ENCODE results near the gene HDAC7.
"Not testable (repeated sequence)": the region's sequence is repeated elsewhere in the genome, so short reads cannot be mapped to it uniquely, and the experiment has no call there.

Gene HDAC7

GRCh38 chr12:47850153-47851084, 30.7 kb upstream of the HDAC7 start:
- no peak for TF ChIP-seq POU2F2 (IDR thresholded peaks at IDR 0.05; ENCODE audit: low read depth, low read length)
- TF ChIP-seq TAF1 (IDR thresholded peaks at IDR 0.05; ENCODE audit: low read depth, low read length), result no peak
- no peak for TF ChIP-seq PAX5 (IDR thresholded peaks at IDR 0.05; ENCODE audit: insufficient read depth, low read length, severe bottlenecking)
- no peak for TF ChIP-seq POLR2A (IDR thresholded peaks at IDR 0.05; ENCODE audit: low read depth, low read length)
- DNase-seq (ENCODE audit: insufficient read length, low spot score) (no peak), FAIRE-seq (no peak)

- TF ChIP-seq PAX5 (IDR thresholded peaks at IDR 0.05; ENCODE audit: insufficient read depth, low read length, severe bottlenecking) (no peak), POU2F2 (IDR thresholded peaks at IDR 0.05; ENCODE audit: low read depth, low read length) (no peak), POLR2A (IDR thresholded peaks at IDR 0.05; ENCODE audit: low read depth, low read length) (no peak), SPI1 (IDR thresholded peaks at IDR 0.05; ENCODE audit: low read depth, low read length) (no peak), TAF1 (IDR thresholded peaks at IDR 0.05; ENCODE audit: low read depth, low read length) (no peak), POLR2AphosphoS5 (IDR thresholded peaks at IDR 0.05; ENCODE audit: low read depth, low read length) (no peak)
- no peak for DNase-seq (ENCODE audit: insufficient read length, low spot score)
- FAIRE-seq, result no peak
These were observed 29.6 kb upstream of the HDAC7 start for GRCh38 chr12:47849261-47849660.

- no peak for TF ChIP-seq POU2F2 (IDR thresholded peaks at IDR 0.05; ENCODE audit: low read depth, low read length)
- TF ChIP-seq POLR2A (IDR thresholded peaks at IDR 0.05; ENCODE audit: low read depth, low read length), result no peak
- no peak for TF ChIP-seq POLR2AphosphoS5 (IDR thresholded peaks at IDR 0.05; ENCODE audit: low read depth, low read length)
- TF ChIP-seq TAF1 (IDR thresholded peaks at IDR 0.05; ENCODE audit: low read depth, low read length), result no peak
- no peak for TF ChIP-seq PAX5 (IDR thresholded peaks at IDR 0.05; ENCODE audit: insufficient read depth, low read length, severe bottlenecking)
- no peak for TF ChIP-seq SPI1 (IDR thresholded peaks at IDR 0.05; ENCODE audit: low read depth, low read length)
- DNase-seq (ENCODE audit: insufficient read length, low spot score) (no peak), FAIRE-seq (peak; percentile 35)
These were observed 29.1 kb upstream of the HDAC7 start for GRCh38 chr12:47848853-47849252.

- DNase-seq (ENCODE audit: insufficient read length, low spot score) (no peak), FAIRE-seq (no peak)
- TF ChIP-seq POLR2A (IDR thresholded peaks at IDR 0.05; ENCODE audit: low read depth, low read length), result no peak
- TF ChIP-seq POU2F2 (IDR thresholded peaks at IDR 0.05; ENCODE audit: low read depth, low read length), result no peak
- no peak for TF ChIP-seq TAF1 (IDR thresholded peaks at IDR 0.05; ENCODE audit: low read depth, low read length)
- TF ChIP-seq SPI1 (IDR thresholded peaks at IDR 0.05; ENCODE audit: low read depth, low read length), result no peak
- TF ChIP-seq POLR2AphosphoS5 (IDR thresholded peaks at IDR 0.05; ENCODE audit: low read depth, low read length), result no peak
- TF ChIP-seq PAX5 (IDR thresholded peaks at IDR 0.05; ENCODE audit: insufficient read depth, low read length, severe bottlenecking), result no peak
These were observed 26.7 kb upstream of the HDAC7 start for GRCh38 chr12:47846294-47846996.

- TF ChIP-seq POLR2AphosphoS5 (IDR thresholded peaks at IDR 0.05; ENCODE audit: low read depth, low read length) (no peak), POU2F2 (IDR thresholded peaks at IDR 0.05; ENCODE audit: low read depth, low read length) (no peak), SPI1 (IDR thresholded peaks at IDR 0.05; ENCODE audit: low read depth, low read length) (no peak), TAF1 (IDR thresholded peaks at IDR 0.05; ENCODE audit: low read depth, low read length) (no peak)
- DNase-seq (ENCODE audit: insufficient read length, low spot score) (no peak), FAIRE-seq (no peak)
These were observed 25.4 kb upstream of the HDAC7 start for GRCh38 chr12:47845081-47845480.

- DNase-seq (ENCODE audit: insufficient read length, low spot score) (no peak), FAIRE-seq (no peak)
- TF ChIP-seq POLR2A (IDR thresholded peaks at IDR 0.05; ENCODE audit: low read depth, low read length) (no peak), POLR2AphosphoS5 (IDR thresholded peaks at IDR 0.05; ENCODE audit: low read depth, low read length) (no peak), PAX5 (IDR thresholded peaks at IDR 0.05; ENCODE audit: insufficient read depth, low read length, severe bottlenecking) (no peak), TAF1 (IDR thresholded peaks at IDR 0.05; ENCODE audit: low read depth, low read length) (no peak), POU2F2 (IDR thresholded peaks at IDR 0.05; ENCODE audit: low read depth, low read length) (no peak), SPI1 (IDR thresholded peaks at IDR 0.05; ENCODE audit: low read depth, low read length) (no peak)
These were observed 24.7 kb upstream of the HDAC7 start for GRCh38 chr12:47844264-47845019.

GRCh38 chr12:47843226-47843980, 23.7 kb upstream of the HDAC7 start:
- FAIRE-seq, result no peak
- TF ChIP-seq PAX5 (IDR thresholded peaks at IDR 0.05; ENCODE audit: insufficient read depth, low read length, severe bottlenecking), result no peak
- no peak for TF ChIP-seq TAF1 (IDR thresholded peaks at IDR 0.05; ENCODE audit: low read depth, low read length)
- no peak for TF ChIP-seq POU2F2 (IDR thresholded peaks at IDR 0.05; ENCODE audit: low read depth, low read length)
- DNase-seq (ENCODE audit: insufficient read length, low spot score), result no peak

GRCh38 chr12:47842543-47842942, 22.8 kb upstream of the HDAC7 start:
- FAIRE-seq; DNase-seq (ENCODE audit: insufficient read length, low spot score): not testable (repeated sequence)

GRCh38 chr12:47841910-47842309, 22.2 kb upstream of the HDAC7 start:
- TF ChIP-seq POLR2AphosphoS5 (IDR thresholded peaks at IDR 0.05; ENCODE audit: low read depth, low read length), result no peak
- no peak for TF ChIP-seq POLR2A (IDR thresholded peaks at IDR 0.05; ENCODE audit: low read depth, low read length)
- no peak for TF ChIP-seq SPI1 (IDR thresholded peaks at IDR 0.05; ENCODE audit: low read depth, low read length)
- no peak for TF ChIP-seq PAX5 (IDR thresholded peaks at IDR 0.05; ENCODE audit: insufficient read depth, low read length, severe bottlenecking)
- no peak for TF ChIP-seq POU2F2 (IDR thresholded peaks at IDR 0.05; ENCODE audit: low read depth, low read length)
- TF ChIP-seq TAF1 (IDR thresholded peaks at IDR 0.05; ENCODE audit: low read depth, low read length), result no peak
- no peak for FAIRE-seq
- no peak for DNase-seq (ENCODE audit: insufficient read length, low spot score)
